ENCODE data around the gene PDCD1.
A peak's percentile ranks its signal among the peaks of the same experiment; 100 is the strongest.
"Not testable (repeated sequence)": the region's sequence is repeated elsewhere in the genome, so short reads cannot be mapped to it uniquely, and the experiment has no call there.

The PDCD1 gene

GRCh38 chr2:241877989-241878970 is 19.6 kb upstream of the PDCD1 start:
- peak; percentile 60 to 73 (median 66) for DNase-seq (ENCODE audit: low read depth in 3 of 3)

GRCh38 chr2:241877197-241877685 is 18.5 kb upstream of the PDCD1 start:
- DNase-seq (ENCODE audit: low read depth in 3 of 3), result no peak

GRCh38 chr2:241876528-241877196 is 18.0 kb upstream of the PDCD1 start:
- DNase-seq (ENCODE audit: low read depth in 3 of 3), result no peak

GRCh38 chr2:241875754-241876527 is 17.2 kb upstream of the PDCD1 start:
- DNase-seq (ENCODE audit: low read depth in 3 of 3), result not testable (repeated sequence)

DNA sequence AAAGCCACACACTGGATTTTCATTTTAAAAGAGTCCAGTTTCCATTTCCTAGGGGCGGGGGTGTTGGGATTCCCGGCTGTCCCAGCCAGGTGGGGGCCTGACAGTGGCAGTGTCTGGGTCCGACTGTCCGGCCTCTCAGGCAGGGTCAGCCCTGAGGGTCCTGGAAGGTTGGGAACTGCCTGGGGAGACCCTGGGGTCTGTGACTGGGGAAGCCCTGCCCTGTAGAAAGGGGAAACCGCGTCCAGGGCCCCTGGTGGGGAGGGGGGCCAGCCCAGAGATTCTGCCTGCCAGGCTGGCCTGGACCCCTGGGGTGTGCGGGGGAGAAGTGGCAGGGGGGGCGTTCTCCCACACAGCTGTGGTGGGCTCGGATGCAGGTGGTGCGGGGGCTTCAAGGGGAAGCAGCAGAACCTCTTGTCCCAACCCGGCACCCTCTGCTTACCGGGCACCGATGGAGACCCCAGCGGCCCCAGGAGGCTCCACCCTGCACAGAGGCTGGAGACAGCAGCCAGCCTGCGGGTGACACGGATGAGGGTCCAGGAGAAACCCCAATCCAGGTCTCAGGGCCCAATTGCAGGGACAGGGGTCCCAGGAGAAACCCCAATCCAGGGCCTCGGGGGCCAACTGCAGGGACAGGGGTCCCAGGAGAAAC is 15.7 kb upstream of the PDCD1 start:
- DNase-seq (ENCODE audit: low read depth in 3 of 3), result no peak

DNA sequence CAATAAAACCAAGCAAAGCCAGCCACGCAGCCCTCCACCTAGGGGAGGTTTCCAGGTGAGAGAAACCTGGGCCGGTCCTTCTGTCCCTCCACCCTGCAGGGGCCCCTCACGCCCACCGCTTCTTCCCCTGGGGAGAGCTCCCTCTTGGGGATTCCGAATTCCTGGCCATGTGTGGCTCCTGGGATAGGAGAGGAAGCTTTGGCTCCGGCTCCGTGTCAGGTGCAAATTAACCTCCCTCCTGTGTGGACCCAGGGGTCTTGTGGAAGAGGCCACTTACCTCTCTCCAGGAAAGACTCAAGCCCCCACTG is 15.1 kb upstream of the PDCD1 start:
- DNase-seq (ENCODE audit: low read depth in 3 of 3), result no peak

- DNase-seq (ENCODE audit: low read depth in 3 of 3), result no peak
Observed at GRCh38 chr2:241873081-241873802, 14.5 kb upstream of the PDCD1 start.

DNA sequence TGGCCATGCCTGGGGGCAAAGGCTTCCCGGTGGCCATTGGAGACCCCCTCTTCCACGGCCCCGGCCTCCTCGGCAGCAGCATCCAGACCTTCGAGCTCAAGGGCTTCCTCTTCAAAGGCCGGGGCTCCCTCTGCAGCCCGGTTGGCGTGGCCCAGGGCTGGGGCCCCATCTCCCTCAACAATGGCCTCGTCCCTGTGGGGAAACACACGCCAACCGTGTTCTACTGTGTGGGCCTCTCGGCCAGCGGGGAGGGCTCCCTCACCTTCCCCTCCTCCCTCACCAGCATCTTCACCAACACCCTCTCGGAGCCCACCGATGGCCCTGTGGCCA is 13.6 kb upstream of the PDCD1 start:
- no peak for DNase-seq (ENCODE audit: low read depth in 3 of 3)

DNA sequence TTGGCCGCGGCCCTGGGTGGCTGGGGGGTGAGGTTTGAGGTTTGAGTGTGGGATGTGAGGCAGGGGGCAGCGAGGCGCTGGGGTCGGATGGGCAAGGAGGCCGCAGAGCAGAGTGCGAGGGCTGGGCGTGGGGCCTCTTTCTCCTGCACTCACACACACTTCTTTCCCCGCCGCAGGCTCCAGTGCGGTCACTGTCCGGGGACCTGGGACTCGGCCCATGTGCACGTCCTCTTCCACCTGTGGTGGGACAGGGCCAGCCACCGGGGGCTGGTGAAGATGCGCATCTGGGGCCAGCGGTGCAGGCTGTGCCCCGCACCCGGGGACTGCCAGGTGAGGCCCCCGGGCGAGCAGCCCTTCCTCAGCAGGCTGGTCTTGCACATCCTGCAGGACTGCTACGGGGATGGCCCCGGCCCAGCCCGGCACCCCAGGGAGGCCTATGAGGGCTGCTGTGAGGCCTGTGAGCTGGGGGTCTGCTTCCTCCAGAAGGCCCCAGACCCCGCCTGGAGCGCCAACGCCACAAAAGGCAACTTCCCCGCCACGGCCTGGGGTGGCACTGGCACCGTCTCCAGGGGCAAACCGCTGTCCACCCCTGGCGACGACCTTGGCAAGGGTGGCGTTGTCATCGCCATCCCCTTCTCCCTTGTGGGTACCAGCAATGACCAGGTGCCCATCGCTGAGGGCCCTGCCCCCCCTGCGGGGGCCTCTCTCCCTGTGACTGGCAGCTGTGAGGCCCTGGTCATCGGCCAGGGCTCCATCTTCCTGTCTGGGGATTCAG is 13.0 kb upstream of the PDCD1 start:
- no peak for DNase-seq (ENCODE audit: low read depth in 3 of 3)

DNA sequence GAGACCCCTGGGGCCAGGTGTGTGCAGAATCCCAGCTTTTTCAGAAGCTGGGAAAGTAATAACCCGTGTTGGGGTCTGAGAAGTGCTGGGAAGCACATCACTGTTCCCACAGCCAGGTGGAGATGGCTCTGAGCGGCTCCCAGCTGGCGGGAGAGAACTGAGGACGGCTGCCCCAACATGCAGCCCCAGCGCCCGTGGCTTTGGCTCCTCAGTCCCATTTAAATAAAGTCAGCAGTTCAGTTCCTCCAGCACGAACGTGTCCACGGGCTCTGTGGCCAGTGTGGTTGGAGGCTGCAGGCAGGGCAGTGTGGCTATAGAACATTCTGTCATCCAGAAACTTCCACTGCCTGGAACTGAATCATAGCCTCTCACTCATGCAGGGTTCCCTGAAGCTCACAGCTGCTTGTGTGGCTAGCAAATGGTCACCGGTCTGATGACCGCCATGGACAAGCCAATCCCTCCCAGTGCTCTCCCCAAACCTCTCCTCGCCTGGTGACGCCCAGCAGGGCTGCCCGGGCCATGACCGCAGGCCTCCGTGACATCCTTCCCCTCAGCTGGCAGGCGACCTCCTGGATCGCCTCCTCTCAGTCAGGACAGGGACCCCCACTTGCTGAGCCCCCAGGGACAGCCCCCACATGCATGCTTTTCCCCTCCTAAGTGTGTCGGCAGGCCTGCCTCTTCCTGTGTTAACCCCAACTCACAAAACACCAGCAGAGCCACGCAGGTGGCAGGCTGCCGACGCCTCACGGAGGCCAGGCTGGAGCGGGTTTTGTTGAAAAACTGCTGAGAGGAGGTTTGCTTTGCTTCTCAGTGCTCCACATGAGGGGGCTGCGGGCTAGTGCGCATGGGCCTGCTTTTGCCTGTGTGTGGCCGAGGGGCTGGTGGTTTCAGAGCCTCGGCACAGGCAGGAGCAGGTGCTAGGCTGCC is 12.2 kb upstream of the PDCD1 start:
- no peak for DNase-seq (ENCODE audit: low read depth in 3 of 3)

- no peak for DNase-seq (ENCODE audit: low read depth in 3 of 3)
Observed at GRCh38 chr2:241870081-241870541, 11.4 kb upstream of the PDCD1 start.

DNA sequence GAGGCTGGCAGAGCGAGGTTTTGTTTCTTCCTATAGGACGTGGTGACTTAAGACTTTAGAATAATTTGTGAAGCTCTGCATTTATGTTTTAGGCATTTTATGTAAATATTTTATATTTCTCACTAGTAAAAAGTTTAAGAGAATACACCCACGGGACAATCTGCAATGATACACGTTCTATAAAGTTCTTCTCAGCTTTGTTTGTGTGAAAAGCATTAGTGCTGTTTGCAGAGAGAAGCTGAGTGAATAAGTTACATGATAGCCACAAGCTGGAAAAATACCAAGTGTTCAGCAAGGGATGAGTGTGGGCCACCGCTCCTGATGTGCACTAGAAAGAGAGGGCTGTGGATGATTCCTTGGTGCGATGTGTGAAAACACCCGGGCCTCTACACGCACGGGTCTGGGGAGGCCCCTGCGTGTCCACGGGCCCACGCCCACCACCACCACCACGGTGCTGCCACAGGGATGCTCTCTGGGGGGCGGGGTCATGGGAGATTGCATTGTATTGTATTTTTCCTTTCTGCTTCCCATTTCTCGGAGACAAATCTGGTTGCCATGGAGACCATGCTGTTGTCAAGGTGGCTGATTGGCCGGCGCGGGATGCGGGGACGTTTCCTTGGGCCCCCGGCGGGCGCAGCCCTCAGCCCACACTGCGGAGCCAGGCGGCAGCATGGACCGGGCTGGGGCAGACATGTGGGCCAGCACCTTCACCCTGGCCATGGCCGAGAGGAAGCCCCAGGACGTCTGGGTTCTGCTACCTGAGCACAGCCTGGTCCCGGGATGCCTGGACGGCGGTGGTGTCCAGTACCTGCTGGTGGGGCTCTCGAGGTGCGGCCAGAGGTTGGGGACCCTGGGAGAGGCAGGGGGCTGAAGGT is 10.6 kb upstream of the PDCD1 start, which contains the start of gene RTP5:
RTP5 (plus strand) TSS at position 643 of the 875 bp plus-strand sequence; CDS start at position 671, 28 bp downstream.
- no peak for DNase-seq (ENCODE audit: low read depth in 3 of 3)

DNA sequence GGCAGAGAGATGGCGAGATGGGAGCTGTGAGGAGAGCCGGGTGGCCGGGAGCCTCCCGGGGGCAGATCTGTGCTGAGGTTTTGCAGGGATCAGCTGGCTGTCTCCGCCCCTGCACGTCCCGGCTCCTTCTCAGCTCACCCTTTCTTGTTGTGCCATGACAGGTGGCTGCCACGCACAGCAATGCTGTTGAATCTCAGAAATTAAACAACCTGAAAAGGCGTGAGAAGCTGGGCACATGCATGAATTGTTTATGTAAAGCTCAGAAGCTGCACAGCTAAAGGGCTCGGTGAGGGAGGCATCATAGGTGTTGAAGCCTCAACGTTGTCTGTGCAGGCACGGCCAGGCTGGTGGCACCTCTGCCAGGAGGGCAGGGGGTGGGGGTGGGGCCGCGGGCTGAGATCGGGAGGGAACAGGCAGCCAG is 10.0 kb upstream of the PDCD1 start:
- no peak for DNase-seq (ENCODE audit: low read depth in 3 of 3)

DNA sequence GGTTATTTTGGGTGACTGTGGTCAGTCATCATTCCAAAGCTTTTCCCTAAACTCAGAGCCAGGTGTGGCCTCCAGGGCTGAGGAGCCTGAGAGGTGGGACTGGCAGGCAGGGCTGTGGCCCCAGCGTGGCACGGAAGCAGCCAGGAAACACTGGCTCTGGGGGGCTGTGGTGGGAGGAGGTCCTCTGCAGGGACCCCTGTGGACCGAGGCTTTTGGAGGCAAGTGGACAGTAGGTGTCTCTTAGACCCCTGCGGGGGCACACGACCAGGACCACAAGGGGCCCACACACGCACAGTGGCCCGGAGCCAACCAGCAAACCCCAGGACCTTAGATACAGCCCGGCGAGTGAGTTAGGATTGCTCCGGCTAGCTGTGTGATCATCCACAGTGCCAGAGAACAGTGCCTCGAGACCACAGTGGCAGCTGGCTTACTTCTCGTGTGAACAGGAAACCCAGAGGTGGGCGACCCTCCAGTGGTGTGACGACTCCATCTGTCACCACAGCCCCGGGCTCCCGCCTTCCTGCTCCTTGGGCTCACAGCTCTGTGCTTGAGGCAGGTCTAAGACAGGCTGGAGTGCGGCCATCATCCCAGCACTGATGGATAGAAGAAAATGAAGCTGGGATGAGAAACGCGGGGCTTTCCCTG is 9.2 kb upstream of the PDCD1 start:
- DNase-seq (ENCODE audit: low read depth in 3 of 3), result peak in 1 of 3 experiments; percentile 40

DNA sequence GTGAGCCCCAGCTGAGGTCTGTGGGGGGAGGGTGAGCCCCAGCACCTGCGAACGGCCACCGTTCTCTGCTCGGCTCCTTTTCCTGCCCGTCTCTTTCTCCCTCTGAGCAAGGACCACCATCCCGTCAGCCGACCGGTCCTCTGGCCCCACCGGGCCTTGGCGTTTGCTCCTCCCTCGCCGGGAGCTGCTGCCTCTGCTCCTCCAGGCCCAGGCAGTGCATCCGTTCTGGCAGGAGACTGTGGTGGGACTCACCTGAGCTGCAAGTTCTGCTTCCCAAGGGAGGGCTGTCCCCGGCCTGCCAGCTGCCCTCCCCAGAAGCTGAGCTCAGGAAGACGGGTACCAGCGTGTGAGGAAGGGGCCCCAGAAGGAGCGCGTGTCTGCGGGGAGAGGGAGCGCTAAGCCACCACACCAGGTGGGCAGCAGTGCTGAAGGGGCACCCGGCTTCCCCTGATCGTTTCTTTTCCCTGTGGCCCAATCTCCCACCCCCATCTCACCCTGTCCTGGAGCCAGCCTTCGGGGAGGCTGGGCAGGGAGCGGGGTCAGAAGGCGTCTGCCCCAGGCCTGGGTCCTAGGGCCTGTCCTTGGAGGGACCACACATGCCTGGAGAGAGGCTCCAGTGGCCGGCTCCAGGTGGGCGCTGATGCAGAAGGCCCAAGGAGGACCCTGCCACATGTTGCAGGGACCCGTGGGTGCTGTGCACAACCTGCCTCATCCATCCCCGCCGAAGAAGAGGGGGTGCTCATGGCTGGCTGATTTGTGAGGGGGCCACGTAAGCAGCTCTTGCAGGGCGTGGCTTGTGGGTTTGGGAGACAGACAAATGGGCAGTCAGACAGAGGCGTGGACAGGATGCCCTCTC is 8.3 kb upstream of the PDCD1 start:
- DNase-seq (ENCODE audit: low read depth in 3 of 3), result no peak

- no peak for DNase-seq (ENCODE audit: low read depth in 3 of 3)
Observed at GRCh38 chr2:241865957-241866789, 7.5 kb upstream of the PDCD1 start.
